GM12875 (cell line): ENCODE results near the gene EXOC2.

Source experiments
- H3K4me3 ChIP-seq: one replicate; pipeline ENCODE4 v1.5.1; 2011; ENCODE audit warnings: low read depth, low read length, control low read depth
- CTCF ChIP-seq: IDR thresholded peaks from 2 replicates; pipeline ENCODE4 v1.5.1; 2011; ENCODE audit warnings: low read depth, mild to moderate bottlenecking, control low read depth, inconsistent platforms, low read length, moderate library complexity, borderline replicate concordance; ENCODE audit not compliant: insufficient read depth

EXOC2 gene

DNA sequence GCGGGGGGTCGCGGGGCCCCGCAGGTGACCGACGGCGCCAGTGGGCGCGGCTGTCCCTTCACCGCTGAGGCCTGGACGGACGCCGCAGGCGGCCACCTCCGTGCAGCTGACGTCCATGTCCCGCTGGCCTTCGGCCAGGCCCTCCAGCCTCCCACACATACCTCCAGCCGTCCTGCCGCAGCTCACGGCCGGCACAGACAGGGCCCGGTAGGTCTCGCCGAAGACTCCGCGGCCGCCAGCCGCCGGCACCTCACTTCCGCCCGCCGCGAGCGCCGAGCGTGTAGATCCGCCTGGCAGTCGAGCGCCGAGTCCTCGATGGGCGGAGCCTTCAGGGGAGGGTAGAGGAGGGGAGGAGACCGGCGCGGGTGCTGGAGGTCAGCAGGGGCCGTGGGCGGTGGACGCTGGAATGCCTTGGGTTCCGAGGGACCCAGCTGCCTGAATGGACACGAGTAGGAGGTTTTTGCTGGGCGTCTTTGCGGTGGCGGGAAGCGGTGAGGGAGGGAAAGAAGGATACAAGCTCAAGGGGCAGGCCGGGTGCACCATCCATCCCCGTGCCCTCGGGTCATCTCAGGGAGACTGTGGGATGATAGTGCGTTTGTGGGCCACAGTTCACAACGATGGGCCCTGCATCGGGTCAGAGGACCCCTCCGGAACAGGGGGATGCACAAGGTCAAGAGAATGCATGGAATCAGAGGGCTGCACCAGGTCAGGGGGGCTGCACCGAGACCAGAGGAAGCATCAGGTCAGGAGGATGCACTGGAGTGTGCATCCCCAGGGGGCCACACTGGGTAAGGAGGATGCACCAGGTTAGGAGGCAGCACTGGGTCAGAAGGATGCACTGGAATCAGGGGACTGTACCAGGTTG lies at the start of gene EXOC2:
TSS of gene EXOC2 (minus strand) at position 282 of the 865 bp plus-strand sequence. CDS start 55,321 bp downstream, outside the sequence.
- peak within 1 kb of the TSS; percentile 64 for H3K4me3 ChIP-seq
- no peak for TF ChIP-seq CTCF

DNA sequence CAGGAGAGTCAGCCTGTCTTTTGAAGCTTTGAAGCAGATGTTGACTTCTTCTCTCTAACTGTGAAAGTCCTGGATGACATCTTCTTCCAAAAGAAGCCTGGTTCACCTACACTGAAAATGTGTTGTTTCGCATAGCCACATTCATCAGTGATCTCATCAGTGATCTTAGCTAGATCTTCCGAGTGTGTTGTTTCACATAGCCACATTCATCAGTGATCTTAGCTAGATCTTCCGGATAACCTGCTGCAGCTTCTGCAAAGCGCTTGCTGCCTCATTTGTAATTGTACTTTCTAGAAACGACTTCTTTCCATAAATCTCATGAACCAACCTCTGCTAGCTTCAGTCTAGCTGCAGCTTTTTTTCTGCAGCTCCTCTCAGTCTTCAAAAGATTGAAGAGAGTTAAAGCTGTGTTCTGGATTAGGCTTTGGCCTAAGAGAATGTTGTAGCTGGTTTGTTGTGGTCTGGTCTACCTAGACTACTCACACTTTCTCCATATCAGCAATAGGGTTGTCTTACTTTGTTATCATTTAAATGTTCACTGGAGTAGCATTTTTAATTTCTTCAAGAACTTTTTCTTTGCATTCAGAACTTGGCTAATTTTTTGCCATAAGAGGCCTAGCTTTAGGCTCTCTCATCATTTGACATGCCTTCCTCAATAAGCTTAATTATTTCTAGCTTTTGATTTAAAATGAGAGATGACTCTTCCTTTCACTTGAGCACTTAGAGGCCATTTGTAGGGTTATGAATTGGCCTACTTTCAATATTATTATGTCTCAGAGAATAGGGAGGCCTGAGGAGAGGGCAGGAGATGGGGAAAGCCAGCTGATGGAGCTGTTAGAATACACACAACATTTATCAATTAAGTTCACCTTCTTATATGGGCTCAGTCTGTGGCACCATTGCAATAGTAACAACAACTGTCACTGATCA lies 48.7 kb upstream of the EXOC2 start:
- no peak overlapping the region for H3K4me3 ChIP-seq
- TF ChIP-seq CTCF: no peak

DNA sequence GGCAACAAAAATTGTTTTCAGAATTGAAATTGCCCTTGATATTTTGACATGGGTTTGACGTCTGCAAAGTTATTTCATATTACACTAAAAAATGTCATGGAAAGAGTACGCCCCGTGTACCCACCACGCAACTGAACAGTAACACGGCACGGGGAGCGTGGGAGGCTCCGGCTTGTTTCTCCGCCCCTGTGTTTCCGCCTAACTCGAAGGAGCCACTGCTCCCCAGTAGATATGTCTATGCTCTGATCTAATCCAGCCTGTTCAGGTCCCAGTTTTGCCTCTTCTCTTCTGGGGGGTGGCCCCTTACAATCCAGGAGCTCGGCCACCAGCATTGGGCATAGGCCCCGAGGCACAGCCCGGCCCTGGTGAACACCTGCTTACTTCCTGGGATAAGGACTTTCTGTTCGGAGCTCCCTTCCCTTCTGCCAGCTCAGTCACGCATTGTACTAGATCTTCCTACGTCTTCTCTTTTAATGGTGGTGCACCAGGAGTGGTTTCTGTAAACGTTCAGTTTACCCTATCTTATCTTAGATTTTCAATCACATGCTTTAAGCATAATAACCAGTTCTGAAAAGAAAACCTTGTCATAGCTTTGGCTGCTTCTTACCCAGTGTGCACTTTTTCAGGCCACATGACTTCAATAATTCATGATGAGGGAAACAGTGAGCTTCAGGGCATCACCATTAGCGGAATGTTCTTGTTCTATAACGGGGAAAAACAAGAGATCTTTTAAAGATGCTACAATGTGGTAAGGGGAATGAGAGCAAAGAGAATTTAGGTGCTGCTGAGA lies 43.9 kb upstream of the EXOC2 start:
- no peak for TF ChIP-seq CTCF
- no peak overlapping the region for H3K4me3 ChIP-seq

DNA sequence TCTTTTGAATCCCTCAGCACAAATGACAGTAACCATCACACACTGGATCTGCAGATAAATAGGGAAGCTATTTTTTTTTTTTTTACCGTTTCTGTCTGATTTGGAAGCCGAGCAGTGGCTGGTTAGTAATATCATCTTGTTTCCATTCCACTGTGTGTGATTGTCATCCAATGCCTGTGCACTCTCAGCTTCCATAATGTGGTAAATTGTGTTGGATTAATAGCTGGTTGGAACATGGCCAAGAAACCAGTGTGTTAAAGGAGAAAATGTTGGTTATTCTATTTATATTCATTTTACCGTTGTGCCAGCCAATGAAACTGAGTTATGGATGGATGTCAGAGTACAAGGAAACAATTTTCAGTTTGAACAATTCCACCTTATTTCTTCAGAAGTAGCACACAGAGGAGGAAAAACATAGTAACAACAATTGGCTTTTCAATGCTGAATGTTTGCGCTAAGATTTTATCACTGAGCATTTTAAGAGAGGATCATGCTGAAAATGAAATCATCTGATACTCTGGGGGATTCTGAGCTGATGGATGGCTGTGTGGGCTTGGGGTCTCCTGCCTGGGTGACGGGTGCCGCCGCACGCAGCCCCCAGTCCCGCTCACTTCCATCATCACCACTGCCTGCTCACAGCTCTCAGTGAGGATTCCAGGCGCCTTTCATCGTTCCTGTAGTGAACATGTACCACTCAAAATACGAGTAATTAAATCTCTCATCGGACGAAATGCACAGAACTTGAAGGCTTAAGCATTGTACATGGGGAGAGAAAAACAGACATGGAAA lies 40.7 kb upstream of the EXOC2 start:
- no peak for TF ChIP-seq CTCF
- H3K4me3 ChIP-seq: no peak overlapping the region

DNA sequence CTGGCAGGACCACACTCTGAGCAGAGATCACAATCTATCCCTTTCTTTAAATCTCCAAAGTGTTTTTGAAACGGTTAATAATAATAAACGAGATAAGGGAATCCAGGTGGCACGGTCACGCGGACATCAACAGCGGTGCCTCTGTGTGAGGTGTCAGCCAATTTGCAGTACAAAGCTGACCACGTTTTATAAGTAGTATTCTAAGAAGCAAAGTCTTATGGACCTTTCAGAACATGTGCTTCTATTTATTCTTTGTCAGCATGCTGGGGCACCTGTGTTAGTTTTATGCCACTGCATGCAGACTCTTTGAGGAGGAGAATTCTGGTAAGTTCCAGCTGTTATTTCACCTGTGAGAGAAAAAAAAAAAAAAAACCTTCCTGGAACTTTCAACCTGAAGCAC lies 39.0 kb upstream of the EXOC2 start:
- TF ChIP-seq CTCF: no peak
- H3K4me3 ChIP-seq: no peak overlapping the region
